GM08714 (cell line): ENCODE measurements around the gene KIF13A.

Source experiments
- H3K4me3 ChIP-seq: fragments of 200-500 bp; sonication (Bioruptor generic); 2 replicates; pipeline ENCODE4 v1.5.1; 2014; ENCODE audit warnings: mild to moderate bottlenecking, low read length, inconsistent platforms
- ZNF274 ChIP-seq: IDR thresholded peaks from 2 replicates; pipeline ENCODE4 v1.6.1; 2012; ENCODE audit warnings: mild to moderate bottlenecking, low read depth, low read length

KIF13A gene

DNA sequence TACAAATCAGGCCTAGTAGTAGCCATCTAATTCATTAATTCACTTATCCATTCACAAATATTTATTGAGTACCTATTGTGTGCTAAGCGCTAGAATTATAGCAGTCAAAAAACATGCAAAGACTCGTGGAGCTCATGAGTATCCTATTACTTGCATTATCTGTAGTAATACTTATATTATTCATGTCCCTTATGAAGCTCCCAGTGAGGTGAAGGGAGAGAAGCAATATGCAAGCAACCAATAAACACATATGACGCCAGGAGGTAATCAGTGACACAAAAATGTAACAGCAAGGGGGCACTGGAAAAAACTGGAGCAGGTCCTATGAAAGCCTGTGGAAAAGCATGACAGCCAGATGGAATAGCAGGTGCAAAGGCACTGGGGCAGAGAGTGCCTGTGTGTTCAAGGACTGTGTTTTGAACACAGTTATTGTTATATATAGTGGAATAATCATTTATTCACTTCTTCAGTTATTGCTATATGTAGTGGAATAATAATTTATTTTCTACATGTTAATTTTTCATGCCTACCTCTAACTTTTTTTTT lies 109.5 kb downstream of the KIF13A start:
- no peak for TF ChIP-seq ZNF274
- no peak overlapping the region for H3K4me3 ChIP-seq

- no peak for TF ChIP-seq ZNF274
Observed at GRCh38 chr6:17877196-17877894, 110.1 kb downstream of the KIF13A start.

DNA sequence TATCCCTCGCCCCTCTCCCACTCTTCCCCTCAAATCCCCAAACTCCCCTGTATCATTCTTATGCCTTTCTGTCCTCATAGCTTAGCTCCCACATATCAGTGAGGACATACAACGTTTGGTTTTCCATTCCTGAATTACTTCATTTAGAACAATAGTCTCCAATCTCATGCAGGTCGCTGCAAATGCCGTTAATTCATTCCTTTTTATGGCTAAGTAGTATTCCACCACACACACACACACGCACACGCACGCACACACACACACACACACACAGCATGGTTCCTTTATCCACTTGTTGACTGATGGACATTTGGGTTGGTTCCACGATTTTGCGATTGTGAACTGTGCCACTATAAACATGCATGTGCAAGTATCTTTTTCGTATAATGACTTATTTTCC lies 112.7 kb downstream of the KIF13A start:
- no peak overlapping the region for H3K4me3 ChIP-seq
- TF ChIP-seq ZNF274 = no peak

More at GRCh38 chr6:17877196-17877894, 110.1 kb downstream of the KIF13A start:
- no peak overlapping the region for H3K4me3 ChIP-seq

GRCh38 chr6:17872908-17873307 lies 114.5 kb downstream of the KIF13A start:
- TF ChIP-seq ZNF274 = no peak
- no peak overlapping the region for H3K4me3 ChIP-seq

DNA sequence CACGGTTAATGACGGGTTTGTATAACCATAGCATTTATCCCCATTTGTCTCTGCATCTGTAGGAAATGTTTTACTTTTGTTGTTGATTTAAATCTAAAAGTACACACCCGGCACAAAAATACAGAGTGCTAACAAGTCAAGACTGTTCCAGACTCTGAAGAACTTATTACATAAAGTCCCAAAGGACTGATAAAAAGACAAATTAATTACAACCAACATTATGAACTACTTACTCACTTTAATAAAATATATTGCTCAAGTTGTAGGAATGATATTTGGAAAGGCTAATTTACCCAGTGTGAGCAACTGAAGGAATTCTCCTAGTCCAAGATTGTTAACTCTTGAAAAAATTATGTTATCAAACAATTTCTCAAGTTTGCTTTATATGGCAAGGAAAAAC lies 115.6 kb downstream of the KIF13A start:
- H3K4me3 ChIP-seq = no peak overlapping the region
- TF ChIP-seq ZNF274 = no peak

- H3K4me3 ChIP-seq = no peak overlapping the region
- no peak for TF ChIP-seq ZNF274
Observed at GRCh38 chr6:17871189-17871519, 116.3 kb downstream of the KIF13A start.

- no peak overlapping the region for H3K4me3 ChIP-seq
- no peak for TF ChIP-seq ZNF274
Observed at GRCh38 chr6:17870300-17871188, 116.9 kb downstream of the KIF13A start.

GRCh38 chr6:17869753-17870050 lies 117.7 kb downstream of the KIF13A start:
- H3K4me3 ChIP-seq = no peak overlapping the region
- no peak for TF ChIP-seq ZNF274

DNA sequence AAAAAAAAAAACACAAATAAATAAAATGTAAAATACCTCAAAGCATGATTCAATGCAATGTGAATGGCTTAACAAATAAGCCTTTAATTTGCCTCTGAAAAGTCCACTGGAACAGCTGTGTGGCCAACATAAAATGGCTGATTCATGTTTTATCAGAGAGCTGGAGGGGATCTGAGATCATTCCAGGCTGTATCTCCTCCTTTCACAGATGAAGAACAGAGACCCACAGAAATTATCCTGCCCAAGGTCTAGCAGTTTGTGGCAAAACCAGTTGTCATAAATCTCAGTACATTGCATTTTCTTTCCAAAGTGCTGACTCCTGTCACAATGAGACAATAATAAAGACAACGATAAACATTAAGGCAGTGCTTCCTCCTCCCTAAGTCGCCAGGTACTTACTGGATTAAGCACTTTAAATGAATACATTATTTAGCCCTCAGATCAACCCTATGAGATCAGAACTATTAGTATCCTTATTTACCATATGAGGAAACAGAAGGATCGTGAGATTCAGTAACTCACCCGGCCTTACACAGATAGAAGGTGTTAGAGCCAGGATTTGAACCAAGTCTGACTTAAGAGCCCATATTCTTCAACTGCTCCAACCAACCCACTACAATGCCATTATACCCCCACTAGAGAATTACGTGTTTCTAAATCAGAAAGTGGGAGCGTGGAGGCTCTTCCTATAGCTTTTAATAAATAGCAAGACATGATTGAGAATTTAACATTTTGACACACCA lies 118.3 kb downstream of the KIF13A start:
- H3K4me3 ChIP-seq = no peak overlapping the region
- no peak for TF ChIP-seq ZNF274

DNA sequence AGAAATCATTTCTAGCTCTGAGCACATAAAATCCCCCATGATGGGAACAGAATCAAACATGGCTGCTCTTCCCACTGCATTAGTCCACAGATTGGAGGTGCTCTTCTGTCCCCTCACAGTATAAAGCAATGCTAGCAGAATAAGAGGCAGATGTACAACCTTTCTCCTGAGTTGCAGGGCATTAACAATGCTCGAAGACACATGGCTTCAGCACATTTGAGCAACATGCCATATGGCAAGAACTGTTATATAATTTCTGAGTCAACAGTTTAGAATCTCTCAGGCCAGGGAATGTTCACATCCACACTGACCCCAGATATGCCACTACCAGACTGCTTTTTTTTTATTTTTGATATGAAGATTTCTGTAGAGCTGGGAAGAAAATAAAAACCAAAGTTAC lies 119.6 kb downstream of the KIF13A start:
- no peak for TF ChIP-seq ZNF274
- H3K4me3 ChIP-seq = no peak overlapping the region

DNA sequence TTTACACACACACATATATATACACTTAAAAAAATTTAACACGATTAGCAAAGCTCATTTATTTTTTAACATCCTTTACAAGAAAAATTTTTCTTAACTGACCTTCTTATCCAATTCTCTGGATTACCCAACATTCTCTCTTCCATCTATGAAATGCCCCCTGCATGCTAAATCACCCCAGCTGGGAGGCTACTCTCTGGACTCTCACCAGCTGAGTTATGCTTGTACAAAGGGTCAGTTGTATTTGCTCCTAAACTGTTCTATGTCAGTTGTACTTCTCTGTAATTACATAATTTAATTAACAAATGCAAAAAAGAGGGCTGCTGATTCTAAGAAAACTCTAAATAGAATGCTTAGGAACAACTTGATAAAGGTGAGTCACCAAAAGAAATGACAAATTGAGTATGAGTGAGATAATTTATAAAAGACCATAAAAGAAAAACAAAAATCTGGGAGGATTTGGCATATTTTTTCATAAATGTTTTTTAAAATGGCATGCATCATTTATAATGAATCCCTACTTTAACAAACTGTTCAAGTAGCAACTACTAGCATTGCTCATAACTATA lies 120.5 kb downstream of the KIF13A start:
- no peak for TF ChIP-seq ZNF274
- H3K4me3 ChIP-seq = no peak overlapping the region

DNA sequence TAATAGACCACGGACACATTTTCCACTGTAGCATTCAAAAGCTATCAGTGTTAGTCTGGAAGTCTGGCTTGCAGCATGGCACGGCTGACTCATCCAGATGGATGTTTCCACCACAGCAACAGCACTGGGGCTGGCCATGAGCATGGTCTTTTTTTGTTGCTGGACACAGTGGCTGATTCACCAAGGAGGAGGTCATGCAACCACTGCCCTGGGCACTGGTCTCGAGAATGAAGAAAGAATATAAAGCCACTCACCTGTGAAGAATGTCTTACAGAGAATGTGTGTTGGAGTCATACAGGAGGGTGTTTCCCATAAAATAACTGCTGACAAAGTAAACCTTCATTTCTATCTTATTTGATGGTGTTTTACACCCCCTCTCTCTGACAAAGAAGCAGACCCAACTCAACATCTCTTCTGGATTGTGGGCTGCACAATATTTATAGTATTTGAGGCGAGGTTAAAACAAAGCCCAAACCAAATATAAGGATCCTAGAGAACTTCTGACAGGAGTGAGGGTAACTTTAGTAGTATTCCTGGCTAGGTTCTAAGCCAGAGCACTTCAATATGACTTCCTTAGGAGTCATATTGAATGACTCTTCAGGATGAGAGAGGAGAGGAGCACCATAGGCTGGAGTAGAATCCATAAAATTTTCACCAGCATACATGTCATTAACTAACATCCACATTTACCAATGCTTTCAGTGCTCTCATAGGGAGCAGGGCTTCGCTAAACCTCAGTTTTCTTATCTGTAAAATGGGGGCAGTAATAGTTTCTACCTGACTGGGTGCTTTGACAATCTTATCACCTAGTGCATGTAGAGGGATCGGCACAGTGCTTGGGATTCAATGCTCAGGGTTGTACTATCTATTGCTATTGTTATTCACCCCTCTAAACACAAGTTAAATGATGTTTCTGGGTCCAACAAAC lies 121.4 kb downstream of the KIF13A start:
- H3K4me3 ChIP-seq = no peak overlapping the region
- no peak for TF ChIP-seq ZNF274

GRCh38 chr6:17865243-17865642 lies 122.2 kb downstream of the KIF13A start:
- H3K4me3 ChIP-seq = no peak overlapping the region
- no peak for TF ChIP-seq ZNF274
